ENCODE measurements around the gene PDE8A.

Gene PDE8A

GRCh38 chr15:84981711-84982300, at the start of gene PDE8A:
PDE8A (plus strand) TSS chr15:84981856; CDS start chr15:84982163, 307 bp downstream.
- no peak for DNase-seq (ENCODE audit: low read depth)

- no peak for DNase-seq (ENCODE audit: low read depth)
These were observed 46.5 kb upstream of the PDE8A start for GRCh38 chr15:84934942-84935729.

DNA sequence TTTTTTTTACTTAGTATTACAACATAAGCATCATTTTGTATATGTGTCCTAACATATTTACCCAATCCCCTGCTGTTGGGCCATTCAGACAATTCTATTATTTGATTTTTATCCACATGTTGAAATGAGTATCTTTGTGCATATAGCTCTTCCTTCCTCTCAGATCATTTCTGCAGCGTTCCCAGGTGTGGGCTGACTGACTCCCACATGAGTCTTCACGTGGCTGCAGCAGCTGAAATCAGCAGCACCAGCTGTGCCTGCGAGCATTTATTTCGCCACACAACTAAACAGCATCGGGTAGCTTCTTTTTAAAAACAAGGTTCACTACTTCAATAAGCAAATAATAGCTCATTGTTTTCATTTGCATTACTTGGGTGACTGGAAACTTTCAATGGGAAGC, 44.5 kb upstream of the PDE8A start:
- DNase-seq (ENCODE audit: low read depth) = no peak

- no peak for DNase-seq (ENCODE audit: low read depth)
These were observed 42.9 kb upstream of the PDE8A start for GRCh38 chr15:84938726-84939125.

DNA sequence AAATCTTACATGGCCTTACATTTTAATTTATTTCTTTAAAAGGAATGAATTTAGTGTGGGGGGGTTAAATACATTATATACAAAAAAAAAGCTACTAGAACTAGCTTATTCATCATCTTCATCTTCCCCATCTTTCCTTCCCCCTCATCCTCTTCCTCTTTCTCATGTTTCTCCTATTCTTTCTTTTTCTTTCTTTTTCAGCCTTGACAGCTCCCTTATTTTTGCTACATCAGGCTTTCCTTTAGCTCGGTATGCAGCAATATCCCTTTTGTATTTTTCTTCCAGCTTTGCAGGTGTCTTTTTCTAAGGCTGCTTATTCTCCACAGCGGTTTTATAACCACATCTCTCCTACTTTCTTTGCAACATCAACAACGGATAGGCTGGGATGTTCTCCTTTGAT, 41.3 kb upstream of the PDE8A start:
- DNase-seq (ENCODE audit: low read depth) = no peak

GRCh38 chr15:84942456-84942855, 39.2 kb upstream of the PDE8A start:
- no peak for DNase-seq (ENCODE audit: low read depth)

DNA sequence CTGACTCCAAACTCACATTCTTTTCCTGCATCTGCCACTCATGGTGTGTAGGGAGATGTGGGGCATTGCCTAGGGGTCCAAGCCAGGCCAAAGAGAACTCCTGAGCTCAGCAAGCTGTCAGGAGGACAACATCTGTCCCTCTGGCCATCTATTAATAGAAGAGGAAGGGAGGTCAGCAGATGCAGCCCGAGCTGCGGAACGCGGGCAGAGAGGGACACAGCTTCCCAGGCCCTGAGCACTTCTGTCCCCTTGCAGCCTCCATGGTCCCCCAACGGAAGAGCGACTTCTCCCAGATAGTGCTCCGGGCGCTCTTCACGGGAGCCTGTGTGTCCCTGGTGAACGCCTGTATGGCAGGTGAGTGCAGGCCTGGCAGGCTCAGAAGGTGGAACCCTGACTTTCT, 37.3 kb upstream of the PDE8A start:
- DNase-seq (ENCODE audit: low read depth) = no peak

GRCh38 chr15:84944861-84945260, 36.8 kb upstream of the PDE8A start:
- no peak for DNase-seq (ENCODE audit: low read depth)

GRCh38 chr15:84946772-84947489, 34.7 kb upstream of the PDE8A start:
- no peak for DNase-seq (ENCODE audit: low read depth)

GRCh38 chr15:84947947-84948830, 33.5 kb upstream of the PDE8A start:
- peak; percentile 93 for DNase-seq (ENCODE audit: low read depth)

DNA sequence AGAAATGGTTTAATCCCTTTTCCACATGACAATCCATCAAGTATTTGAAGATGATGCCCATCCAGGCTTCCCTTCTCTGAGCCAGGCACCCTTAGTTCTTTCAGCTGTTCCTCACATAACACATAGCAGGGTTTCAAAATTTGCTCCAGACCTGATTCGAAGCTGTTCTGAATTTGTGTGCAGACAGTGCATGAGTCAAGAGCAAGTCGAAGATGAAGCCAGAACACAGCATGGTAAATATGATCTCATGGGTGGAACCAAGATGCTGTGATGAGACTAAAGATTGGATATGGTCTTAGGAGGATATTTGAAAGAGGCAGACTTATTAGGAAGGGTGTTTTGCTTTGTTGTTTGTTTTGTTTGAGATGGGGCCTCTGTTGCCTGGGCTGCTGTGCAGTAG, 32.6 kb upstream of the PDE8A start:
- DNase-seq (ENCODE audit: low read depth) = no peak

DNA sequence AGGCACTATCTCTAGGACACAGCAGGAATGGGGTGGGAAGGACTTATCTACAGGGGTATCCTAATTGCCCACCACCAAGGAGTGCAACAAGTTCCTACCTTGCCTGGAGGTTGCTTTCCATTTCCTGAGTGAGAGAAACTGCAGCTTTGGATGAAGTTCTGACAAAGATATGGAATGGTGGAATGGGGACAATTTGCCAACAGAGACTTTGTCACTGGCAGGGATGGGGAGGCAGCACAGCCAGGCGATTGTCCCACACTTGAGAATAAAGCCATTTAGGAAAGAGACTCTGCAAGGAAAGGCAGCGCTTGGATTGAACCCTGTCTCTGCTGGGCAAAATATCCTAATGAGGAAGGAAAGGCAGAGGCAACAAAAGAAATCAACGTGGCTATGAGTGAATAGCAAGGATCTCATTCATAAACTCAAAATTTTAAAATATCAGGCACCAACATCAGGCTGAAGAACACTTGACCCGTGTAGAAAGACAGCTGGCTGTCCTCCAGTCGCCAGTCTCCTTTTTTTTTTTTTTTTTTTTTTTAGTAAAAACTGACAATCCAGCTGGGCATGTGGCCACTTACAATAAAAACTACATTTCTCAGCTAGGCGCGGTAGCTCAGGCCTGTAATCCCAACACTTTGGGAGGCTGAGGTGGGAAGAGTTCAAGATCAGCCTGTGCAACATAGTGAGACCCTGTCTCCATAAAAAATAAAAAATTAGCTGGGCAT, 31.6 kb upstream of the PDE8A start:
- DNase-seq (ENCODE audit: low read depth) = no peak

DNA sequence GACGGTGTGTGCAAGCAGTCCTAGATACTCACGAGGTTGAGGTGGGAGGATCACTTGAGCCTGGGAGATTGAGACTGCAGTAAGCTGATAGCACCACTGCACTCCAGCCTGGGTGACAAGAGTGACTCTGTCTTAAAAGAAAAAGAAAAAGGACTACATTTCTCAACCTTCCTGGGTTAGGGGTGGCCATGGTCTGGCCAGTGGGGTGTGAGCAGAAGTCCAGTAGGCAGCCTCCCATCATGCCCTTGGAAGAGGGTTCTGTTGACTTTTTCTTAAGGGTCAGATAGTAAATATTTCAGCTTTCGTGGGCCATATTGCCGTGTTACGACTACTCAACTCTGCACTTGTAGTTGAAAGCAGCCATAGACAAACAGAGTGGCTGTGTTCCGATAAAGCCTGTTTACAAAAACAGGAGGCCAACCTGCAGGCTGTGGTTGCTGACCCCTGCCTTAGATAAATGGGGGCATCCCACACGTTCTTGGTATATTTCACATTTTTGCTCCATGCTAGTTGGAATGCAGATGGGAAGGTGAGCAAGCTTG, 31.0 kb upstream of the PDE8A start:
- DNase-seq (ENCODE audit: low read depth) = no peak

DNA sequence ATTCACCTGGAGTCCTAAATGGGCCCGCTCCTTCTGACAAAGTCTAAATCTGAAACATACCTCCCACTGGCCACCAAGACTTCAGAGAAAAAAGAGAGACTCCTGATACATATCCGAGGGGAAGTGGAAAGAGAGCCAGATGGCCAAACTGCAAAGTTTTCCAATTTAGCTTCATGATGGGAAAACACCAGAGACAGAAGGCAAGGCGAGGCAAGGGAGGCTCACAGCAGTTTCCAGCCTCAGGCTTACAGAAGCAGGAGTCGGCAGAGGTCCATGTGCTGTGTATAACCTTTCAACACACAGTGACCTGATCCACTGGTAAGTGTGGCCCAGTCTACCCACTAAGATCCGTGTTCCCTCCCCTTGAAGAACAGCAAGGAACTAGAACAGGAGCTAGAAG, 29.9 kb upstream of the PDE8A start:
- DNase-seq (ENCODE audit: low read depth) = no peak

- DNase-seq (ENCODE audit: low read depth) = no peak
These were observed 28.5 kb upstream of the PDE8A start for GRCh38 chr15:84953136-84953535.

DNA sequence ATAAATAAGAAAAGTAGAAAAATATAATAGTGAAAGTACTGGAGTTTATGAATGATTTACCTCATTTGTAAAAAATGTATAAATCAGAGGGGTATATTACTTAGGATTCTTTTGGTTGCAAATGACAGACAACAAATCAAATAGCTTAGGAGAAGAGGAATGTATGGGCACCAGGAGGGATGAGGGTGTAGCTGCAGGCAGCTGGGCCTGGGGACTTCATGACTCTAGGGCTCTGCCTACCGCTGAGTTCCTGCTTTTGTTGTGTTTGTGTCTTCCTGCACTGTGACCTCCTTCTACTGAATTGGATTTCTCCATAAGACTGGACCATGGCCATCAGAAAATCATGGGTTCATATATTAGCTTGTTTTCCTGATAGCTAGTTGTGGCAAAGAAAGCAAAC, 27.9 kb upstream of the PDE8A start:
- no peak for DNase-seq (ENCODE audit: low read depth)

DNA sequence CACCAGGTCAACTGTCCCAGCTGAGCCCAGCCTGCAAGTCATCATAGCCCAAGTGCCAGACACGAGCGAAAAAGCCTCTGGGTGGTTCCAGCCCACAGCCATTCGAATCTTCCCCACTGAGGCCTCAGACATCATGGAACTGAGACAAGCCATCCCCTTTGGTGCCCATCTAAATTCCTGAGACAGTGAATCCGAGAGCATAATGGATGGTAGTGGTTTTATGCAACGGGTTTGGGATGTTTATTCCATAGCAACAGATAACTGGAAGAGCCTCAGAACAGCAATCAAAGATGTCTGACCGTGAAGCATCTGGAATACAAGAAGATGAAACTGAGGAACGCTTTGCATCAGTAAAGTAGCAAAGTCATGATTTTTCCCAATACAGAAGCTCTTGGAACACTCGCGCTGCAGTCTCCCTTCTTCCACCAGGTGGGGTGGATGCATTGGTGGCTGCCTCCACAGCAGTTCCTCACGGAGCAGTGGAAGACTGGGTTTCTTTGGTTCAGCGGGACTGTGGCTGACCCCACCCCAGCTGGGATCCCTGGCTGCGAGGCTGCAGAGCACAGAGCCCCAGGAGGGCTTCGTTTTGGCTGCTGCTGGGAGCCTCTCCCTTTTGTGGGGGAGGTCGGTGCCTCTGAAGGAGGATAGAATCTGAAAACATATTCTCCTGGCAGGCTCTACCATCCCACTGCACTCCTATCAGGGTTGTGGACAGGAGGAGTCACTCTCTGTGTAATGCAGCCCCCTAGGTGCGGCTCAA, 26.4 kb upstream of the PDE8A start:
- peak; percentile 17 for DNase-seq (ENCODE audit: low read depth)

DNA sequence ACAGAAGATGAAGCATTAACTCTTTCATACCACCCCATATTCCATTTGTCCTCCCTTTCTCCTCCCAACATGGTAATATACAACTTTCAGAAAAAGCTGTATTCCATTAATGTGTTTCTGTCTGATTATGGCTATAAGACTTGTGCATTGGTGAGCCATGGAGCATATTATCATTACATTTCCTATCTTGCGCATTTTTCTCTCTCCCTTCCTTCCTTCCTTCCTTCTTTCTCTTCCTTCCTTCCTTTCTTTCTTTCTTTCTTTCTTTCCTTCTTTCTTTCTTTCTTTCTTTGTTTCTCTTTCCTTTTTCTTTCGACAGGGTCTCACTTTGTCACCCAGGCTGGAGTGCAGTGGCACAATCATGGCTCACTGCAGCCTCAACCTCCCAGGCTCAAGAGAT, 25.5 kb upstream of the PDE8A start:
- no peak for DNase-seq (ENCODE audit: low read depth)

GRCh38 chr15:84960391-84961113, 21.1 kb upstream of the PDE8A start:
- no peak for DNase-seq (ENCODE audit: low read depth)

DNA sequence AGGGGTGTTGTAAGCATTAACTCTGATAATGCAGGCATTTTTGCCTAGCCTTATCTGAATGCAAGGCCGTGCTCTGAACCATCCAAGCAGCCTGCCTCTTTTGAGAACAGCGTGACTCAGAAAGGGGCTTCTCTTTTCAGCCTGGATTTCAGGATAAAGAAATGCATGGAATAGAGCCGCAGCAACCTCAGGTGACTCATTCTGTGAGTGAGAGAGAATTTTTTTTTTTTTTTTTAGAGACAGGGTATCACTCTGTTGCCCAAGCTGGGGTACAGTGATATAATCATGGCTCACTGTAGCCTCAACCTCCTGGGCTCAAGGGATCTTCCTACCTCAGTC, 20.6 kb upstream of the PDE8A start:
- DNase-seq (ENCODE audit: low read depth) = no peak

Data from GM04503 (cell line).